Left ventricle myocardium inferior (tissue), 1 donor: ENCODE data around the gene RAB35. TPM values are rescaled to one million over a fixed set of nuclear protein-coding genes. Genes with fewer than 3 reads are reported as not detected.
A peak's percentile ranks its signal among the peaks of the same experiment; 100 is the strongest.

Experiments used
- DNase-seq: peaks from one replicate; pipeline ENCODE4 v3.0.0-alpha.2; 2020
- H3K27ac ChIP-seq: fragments of 200-600 bp; replicated peaks from 2 replicates; pipeline ENCODE4 v1.8.0; 2021
- H3K27me3 ChIP-seq: fragments of 200-600 bp; 2 replicates; pipeline ENCODE4 v1.8.0; 2021; ENCODE audit warnings: low read depth
- H3K36me3 ChIP-seq: fragments of 200-600 bp; 2 replicates; pipeline ENCODE4 v1.8.0; 2021
- H3K4me1 ChIP-seq: fragments of 200-600 bp; 2 replicates; pipeline ENCODE4 v1.8.0; 2021
- H3K4me3 ChIP-seq: fragments of 200-600 bp; 2 replicates; pipeline ENCODE4 v1.8.0; 2021; ENCODE audit warnings: mild to moderate bottlenecking, moderate library complexity
- H3K9me3 ChIP-seq: fragments of 200-600 bp; replicated peaks from 2 replicates; pipeline ENCODE4 v1.8.0; 2021
- CTCF ChIP-seq: fragments of 200-600 bp; IDR thresholded peaks from 2 replicates; pipeline ENCODE4 v1.8.0; 2021; ENCODE audit warnings: antibody characterized with exemption, mild to moderate bottlenecking, borderline replicate concordance
- intact Hi-C: fragments of 100-400 bp; cut with micrococcal nuclease; formaldehyde crosslinking; loops from one replicate; pipeline ENCODE4 v1.11.0; 2022
- total RNA-seq: library from RNA; stranded (reverse); fragmentation: NEBNext Ultra II Directional; extraction: Animal tissue kit (Norgen Biotek cat#: 25700); gene quantifications from one replicate; pipeline ENCODE4 v1.2.1, GENCODE V29; 2021
- donor health status: DM: no; HTN: yes; CAD: no; lungs with severe emphysema.

The RAB35 gene
- total RNA-seq, 1 donor from 2014 or later: 21.9 TPM

GRCh38 chr12:120136093-120136770, 19.7 kb upstream of the RAB35 start:
- Histone ChIP-seq H3K4me3 (no peak overlapping the region), H3K9me3 (no peaks in the 10 kb centered on the region), H3K27me3 (no peaks in the 10 kb centered on the region), H3K27ac (peak overlapping the region; percentile 20), H3K4me1 (peaks cover 29% of the 10 kb centered on the region), H3K36me3 (peaks cover 100% of the 10 kb centered on the region)
- no peak for TF ChIP-seq CTCF
- intact Hi-C loops: no loop called here
- DNase-seq: no peak

- H3K36me3 ChIP-seq: peaks cover 100% of the 10 kb centered on the region
- intact Hi-C loops: no loop called here
Measured at GRCh38 chr12:120134307-120134980, 17.9 kb upstream of the RAB35 start.

GRCh38 chr12:120132863-120133385, 16.4 kb upstream of the RAB35 start:
- intact Hi-C loops: no loop called here
- H3K27ac ChIP-seq: peak overlapping the region; percentile 73
- no peak for DNase-seq
- H3K27me3 ChIP-seq: no peaks in the 10 kb centered on the region
- H3K9me3 ChIP-seq: no peaks in the 10 kb centered on the region
- peaks cover 100% of the 10 kb centered on the region for H3K36me3 ChIP-seq
- H3K4me1 ChIP-seq: peaks cover 43% of the 10 kb centered on the region
- no peak overlapping the region for H3K4me3 ChIP-seq
- no peak for TF ChIP-seq CTCF

More at GRCh38 chr12:120134307-120134980, 17.9 kb upstream of the RAB35 start:
- Histone ChIP-seq H3K27ac (no peak overlapping the region), H3K27me3 (no peaks in the 10 kb centered on the region), H3K9me3 (no peaks in the 10 kb centered on the region), H3K4me1 (peaks cover 42% of the 10 kb centered on the region), H3K4me3 (no peak overlapping the region)
- no peak for TF ChIP-seq CTCF
- DNase-seq: no peak

- TF ChIP-seq CTCF: no peak
- peak overlapping the region; percentile 73 for H3K27ac ChIP-seq
- intact Hi-C loops: no loop called here
Measured at GRCh38 chr12:120132054-120132836, 15.7 kb upstream of the RAB35 start.

GRCh38 chr12:120131116-120131515, 14.6 kb upstream of the RAB35 start:
- H3K36me3 ChIP-seq: peaks cover 100% of the 10 kb centered on the region
- peaks cover 51% of the 10 kb centered on the region for H3K4me1 ChIP-seq
- intact Hi-C loops: no loop called here
- H3K27me3 ChIP-seq: no peaks in the 10 kb centered on the region
- H3K27ac ChIP-seq: no peak overlapping the region
- no peak overlapping the region for H3K4me3 ChIP-seq
- DNase-seq: no peak
- no peak for TF ChIP-seq CTCF
- H3K9me3 ChIP-seq: no peaks in the 10 kb centered on the region

More at GRCh38 chr12:120132054-120132836, 15.7 kb upstream of the RAB35 start:
- peaks cover 100% of the 10 kb centered on the region for H3K36me3 ChIP-seq
- no peaks in the 10 kb centered on the region for H3K9me3 ChIP-seq
- H3K4me3 ChIP-seq: no peak overlapping the region
- peaks cover 44% of the 10 kb centered on the region for H3K4me1 ChIP-seq
- DNase-seq: no peak
- no peaks in the 10 kb centered on the region for H3K27me3 ChIP-seq
